ENCODE measurements around the gene HOXC4. TPM values are rescaled to one million over a fixed set of nuclear protein-coding genes. Genes with fewer than 3 reads are reported as not detected.
"Not testable (repeated sequence)": the region's sequence is repeated elsewhere in the genome, so short reads cannot be mapped to it uniquely, and the experiment has no call there.

The HOXC4 gene
- total RNA-seq, 1 donor from 2014 or later: 67.4 TPM

DNA sequence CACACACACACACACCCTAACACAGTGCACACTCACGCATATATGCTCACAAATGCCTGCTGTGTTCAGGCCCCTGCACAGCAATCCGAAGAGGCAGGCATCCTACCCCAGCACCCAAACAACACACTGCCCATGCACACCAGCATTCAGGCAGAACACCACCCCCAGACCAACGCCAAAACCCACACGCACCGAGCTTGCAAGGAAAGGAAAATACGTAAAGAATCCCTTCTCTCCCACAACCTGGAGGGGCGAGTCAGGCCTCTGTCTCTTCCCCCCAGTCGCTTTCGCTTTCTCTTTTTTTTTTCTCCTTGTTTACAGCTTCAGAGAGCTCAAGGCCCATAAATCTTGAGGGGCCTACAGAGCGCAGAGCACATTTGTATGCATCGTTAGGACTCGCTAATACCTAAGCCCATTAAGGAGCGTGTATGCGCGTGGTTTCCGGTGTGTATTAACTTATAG lies 27.4 kb downstream of the HOXC4 start:
- H3K27me3 Mint-ChIP-seq (ENCODE audit: low read depth); H3K36me3 Mint-ChIP-seq; H3K9me3 Mint-ChIP-seq: not testable (repeated sequence)
- H3K4me3 Mint-ChIP-seq: peak overlapping the region; percentile 73
- H3K4me1 Mint-ChIP-seq: peaks cover 80% of the 10 kb centered on the region
- H3K27ac Mint-ChIP-seq: peak overlapping the region; percentile 99
- peak in 1 of 2 experiments; percentile 62 for DNase-seq (ENCODE audit: low spot score in 2 of 2, unreplicated experiment in 2 of 2)

DNA sequence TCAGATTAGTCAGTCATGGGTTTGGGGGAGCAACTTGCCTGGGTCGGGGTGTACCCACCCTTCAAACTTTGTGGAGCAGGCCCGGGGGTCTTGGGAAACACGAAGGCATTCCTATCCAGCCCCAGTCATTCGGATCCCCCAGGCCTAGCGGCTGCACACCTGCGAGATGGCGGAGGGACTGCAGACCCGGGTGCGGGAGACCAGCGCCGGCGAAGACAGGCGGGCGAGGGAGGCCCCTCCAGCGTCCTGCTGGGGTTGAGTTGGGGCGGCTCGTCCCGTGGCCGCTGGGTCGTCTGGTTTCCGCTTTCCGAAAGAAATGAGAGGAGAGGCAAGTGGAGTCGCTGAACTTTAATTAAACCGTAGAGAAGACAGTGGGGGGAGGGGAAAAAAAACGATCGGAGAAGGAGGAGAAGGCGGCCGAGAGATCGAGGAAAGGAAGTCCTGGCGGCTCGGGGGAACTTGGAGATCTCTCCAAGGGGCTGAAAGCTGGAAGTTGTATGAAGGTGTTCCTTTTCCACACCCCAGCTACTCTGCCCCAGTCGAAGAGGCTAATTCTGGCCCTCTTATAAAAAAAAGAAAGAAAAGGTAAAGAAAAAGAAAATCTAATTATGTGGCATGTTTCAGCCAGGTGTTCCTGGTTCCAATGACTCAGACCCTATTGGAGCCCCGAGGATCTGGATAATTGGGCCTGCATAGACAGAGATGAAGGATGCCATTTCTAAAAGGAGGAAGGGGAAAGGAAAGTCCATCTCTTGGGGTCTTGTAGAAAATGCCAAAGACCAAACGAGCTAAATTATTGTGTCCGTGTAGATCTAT lies 28.2 kb downstream of the HOXC4 start:
- Mint-ChIP-seq H3K27ac (peak overlapping the region; percentile 99), H3K4me3 (peak overlapping the region; percentile 73), H3K4me1 (peaks cover 82% of the 10 kb centered on the region)
- peak in 1 of 2 experiments; percentile 63 for DNase-seq (ENCODE audit: low spot score in 2 of 2, unreplicated experiment in 2 of 2)
- not testable (repeated sequence) for H3K9me3 Mint-ChIP-seq; H3K27me3 Mint-ChIP-seq (ENCODE audit: low read depth); H3K36me3 Mint-ChIP-seq

DNA sequence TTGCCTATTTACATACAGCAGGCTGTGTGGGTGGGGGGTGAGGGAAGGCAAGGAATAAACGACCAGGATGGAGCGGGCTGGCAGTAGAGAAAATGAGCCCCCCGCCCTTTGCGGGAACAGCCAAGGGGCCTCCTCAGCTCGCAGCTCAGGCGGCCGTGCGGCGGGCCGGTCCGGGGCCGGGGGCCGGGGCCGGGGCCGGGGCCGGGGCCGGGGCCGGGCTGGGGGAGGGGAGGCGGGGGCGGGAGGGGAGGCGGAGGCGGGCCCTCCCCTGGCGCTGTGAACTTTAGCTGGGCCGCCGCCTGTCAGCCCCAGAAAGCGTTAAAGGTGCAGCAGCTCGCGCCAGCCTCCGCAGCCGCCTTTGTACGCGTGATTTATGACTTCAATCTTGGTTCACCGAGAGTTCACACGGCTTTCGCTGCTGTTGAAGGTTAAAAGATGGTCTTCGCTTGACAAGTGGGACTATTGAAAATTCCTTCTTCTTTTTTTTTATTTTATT lies 28.8 kb downstream of the HOXC4 start:
- Mint-ChIP-seq H3K4me3 (peak overlapping the region; percentile 73), H3K9me3 (no peaks in the 10 kb centered on the region), H3K27me3 (ENCODE audit: low read depth) (no peaks in the 10 kb centered on the region), H3K27ac (peak overlapping the region; percentile 99), H3K4me1 (peaks cover 80% of the 10 kb centered on the region), H3K36me3 (no peaks in the 10 kb centered on the region)
- TF ChIP-seq, protein P1, sequence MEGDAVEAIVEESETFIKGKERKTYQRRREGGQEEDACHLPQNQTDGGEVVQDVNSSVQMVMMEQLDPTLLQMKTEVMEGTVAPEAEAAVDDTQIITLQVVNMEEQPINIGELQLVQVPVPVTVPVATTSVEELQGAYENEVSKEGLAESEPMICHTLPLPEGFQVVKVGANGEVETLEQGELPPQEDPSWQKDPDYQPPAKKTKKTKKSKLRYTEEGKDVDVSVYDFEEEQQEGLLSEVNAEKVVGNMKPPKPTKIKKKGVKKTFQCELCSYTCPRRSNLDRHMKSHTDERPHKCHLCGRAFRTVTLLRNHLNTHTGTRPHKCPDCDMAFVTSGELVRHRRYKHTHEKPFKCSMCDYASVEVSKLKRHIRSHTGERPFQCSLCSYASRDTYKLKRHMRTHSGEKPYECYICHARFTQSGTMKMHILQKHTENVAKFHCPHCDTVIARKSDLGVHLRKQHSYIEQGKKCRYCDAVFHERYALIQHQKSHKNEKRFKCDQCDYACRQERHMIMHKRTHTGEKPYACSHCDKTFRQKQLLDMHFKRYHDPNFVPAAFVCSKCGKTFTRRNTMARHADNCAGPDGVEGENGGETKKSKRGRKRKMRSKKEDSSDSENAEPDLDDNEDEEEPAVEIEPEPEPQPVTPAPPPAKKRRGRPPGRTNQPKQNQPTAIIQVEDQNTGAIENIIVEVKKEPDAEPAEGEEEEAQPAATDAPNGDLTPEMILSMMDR (IDR thresholded peaks at IDR 0.05; ENCODE audit: unreplicated experiment): no peak
- peak; percentile 45 to 78 for DNase-seq (ENCODE audit: low spot score in 2 of 2, unreplicated experiment in 2 of 2)

DNA sequence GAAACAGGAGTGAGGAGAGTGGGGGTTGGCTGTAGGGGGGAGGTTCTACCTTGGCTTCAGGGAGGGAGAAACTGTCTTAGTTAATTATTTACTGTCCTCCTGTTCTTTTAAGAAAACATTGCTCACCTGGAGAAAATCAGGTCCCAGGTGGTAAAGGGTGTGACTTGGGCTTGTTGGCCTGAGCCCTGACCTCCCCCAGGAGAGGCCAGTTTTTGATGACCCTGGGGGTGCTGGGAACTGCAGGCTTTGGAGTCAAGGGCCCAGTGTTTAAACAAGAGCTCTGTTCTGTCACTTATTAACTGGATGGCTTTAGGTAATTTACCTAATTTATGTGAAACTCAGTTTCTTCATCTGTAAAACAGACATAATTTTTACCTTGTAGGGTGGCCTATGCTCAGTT lies 34.4 kb downstream of the HOXC4 start:
- H3K36me3 Mint-ChIP-seq; H3K4me3 Mint-ChIP-seq; DNase-seq (ENCODE audit: low spot score in 2 of 2, unreplicated experiment in 2 of 2); H3K9me3 Mint-ChIP-seq; H3K27me3 Mint-ChIP-seq (ENCODE audit: low read depth): not testable (repeated sequence)
- Mint-ChIP-seq H3K27ac (peak overlapping the region; percentile 89), H3K4me1 (peaks cover 83% of the 10 kb centered on the region)

DNA sequence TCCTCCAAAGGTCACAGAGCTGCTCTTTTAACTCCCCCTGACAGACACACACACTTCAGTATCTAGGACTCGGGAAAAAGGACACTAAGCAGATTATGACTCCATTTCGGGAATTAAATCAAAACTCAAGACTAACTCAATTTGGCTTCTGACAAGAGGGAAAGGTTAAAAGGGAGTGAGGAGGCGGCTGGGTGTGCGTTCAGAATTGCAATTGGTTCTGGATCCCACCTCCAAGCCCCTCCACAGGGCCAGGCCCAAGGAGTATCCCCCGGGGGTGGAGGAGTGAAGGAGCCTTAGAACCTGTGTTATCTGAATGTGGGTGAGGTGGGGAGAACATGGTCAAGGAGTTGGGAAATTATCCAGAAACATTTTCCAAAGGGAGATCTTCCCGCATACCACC lies 35.8 kb downstream of the HOXC4 start:
- H3K27me3 Mint-ChIP-seq (ENCODE audit: low read depth); H3K9me3 Mint-ChIP-seq; DNase-seq (ENCODE audit: low spot score in 2 of 2, unreplicated experiment in 2 of 2); H3K36me3 Mint-ChIP-seq: not testable (repeated sequence)
- H3K27ac Mint-ChIP-seq: peak overlapping the region; percentile 89
- peak overlapping the region; percentile 2 for H3K4me3 Mint-ChIP-seq
- H3K4me1 Mint-ChIP-seq: peaks cover 81% of the 10 kb centered on the region

- not testable (repeated sequence) for H3K9me3 Mint-ChIP-seq; H3K36me3 Mint-ChIP-seq; H3K27me3 Mint-ChIP-seq (ENCODE audit: low read depth)
- peak; percentile 63 to 78 for DNase-seq (ENCODE audit: low spot score in 2 of 2, unreplicated experiment in 2 of 2)
- H3K27ac Mint-ChIP-seq: peak overlapping the region; percentile 89
- H3K4me3 Mint-ChIP-seq: peak overlapping the region; percentile 63
- peaks cover 76% of the 10 kb centered on the region for H3K4me1 Mint-ChIP-seq
Observed at GRCh38 chr12:54090312-54090711, 36.7 kb downstream of the HOXC4 start.

DNA sequence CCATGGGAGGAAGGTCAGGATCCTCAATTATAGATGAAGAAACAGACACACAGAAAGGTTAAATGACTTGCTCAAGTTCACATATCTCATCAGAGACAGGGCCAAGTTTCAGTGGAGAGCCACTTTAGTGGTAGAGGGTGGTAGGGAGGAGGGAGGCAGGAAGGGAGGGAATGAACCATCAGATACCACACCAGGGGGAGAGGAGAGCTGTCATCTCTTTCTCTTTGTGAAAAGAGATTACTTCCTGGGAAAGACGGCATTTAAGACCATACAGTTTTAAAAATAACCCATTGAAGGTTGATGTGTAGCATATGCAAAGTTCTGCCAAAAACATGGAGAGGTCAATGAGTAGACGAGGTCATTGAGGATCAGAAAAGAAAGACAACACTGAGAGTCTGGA lies 39.3 kb downstream of the HOXC4 start:
- H3K9me3 Mint-ChIP-seq; DNase-seq (ENCODE audit: low spot score in 2 of 2, unreplicated experiment in 2 of 2); H3K4me3 Mint-ChIP-seq; H3K27me3 Mint-ChIP-seq (ENCODE audit: low read depth); H3K27ac Mint-ChIP-seq; H3K36me3 Mint-ChIP-seq: not testable (repeated sequence)
- peaks cover 68% of the 10 kb centered on the region for H3K4me1 Mint-ChIP-seq

- not testable (repeated sequence) for H3K27me3 Mint-ChIP-seq (ENCODE audit: low read depth); H3K36me3 Mint-ChIP-seq; DNase-seq (ENCODE audit: low spot score in 2 of 2, unreplicated experiment in 2 of 2); H3K9me3 Mint-ChIP-seq; H3K4me3 Mint-ChIP-seq
- H3K27ac Mint-ChIP-seq: peak overlapping the region; percentile 3
- peaks cover 50% of the 10 kb centered on the region for H3K4me1 Mint-ChIP-seq
Observed at GRCh38 chr12:54095928-54096327, 42.3 kb downstream of the HOXC4 start.

DNA sequence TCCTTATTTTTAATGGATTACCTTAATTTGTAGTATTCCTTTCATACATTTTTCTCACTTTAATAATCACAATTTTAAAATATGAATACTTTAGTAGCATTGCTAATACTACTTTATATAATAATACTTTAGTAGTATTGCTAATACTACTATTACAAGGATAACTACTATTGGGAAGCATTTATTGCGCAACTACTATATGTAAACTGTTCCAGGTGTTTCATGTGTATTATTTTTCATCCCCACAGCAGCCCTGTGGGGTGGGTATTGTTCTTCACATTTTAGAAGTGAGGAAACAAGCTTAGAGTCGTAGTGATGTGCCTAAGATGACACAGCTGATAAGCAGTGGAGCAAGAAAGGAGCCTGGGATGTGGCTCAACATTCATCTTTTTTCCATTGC lies 45.0 kb downstream of the HOXC4 start:
- H3K36me3 Mint-ChIP-seq; H3K27me3 Mint-ChIP-seq (ENCODE audit: low read depth); H3K27ac Mint-ChIP-seq; DNase-seq (ENCODE audit: low spot score in 2 of 2, unreplicated experiment in 2 of 2); H3K9me3 Mint-ChIP-seq; H3K4me3 Mint-ChIP-seq: not testable (repeated sequence)
- H3K4me1 Mint-ChIP-seq: peaks cover 41% of the 10 kb centered on the region

DNA sequence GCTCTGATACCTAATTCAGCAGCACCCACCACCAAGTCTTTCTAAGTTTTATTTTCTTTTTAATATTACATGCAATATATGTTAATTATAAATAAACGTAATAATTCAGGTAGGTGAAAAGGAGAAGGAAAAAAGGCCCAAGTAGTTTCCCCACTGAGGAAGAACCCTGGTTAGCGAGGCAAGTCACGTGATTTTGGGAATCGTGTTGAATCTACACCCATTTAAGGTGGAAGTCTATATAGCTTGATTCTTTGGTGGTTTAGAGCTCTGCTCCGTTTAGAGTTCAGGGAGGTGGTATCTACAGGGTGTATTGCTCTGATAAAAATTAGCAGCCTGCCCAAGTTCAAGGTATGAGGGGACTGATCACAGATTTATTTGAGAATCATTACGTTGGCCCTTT lies 47.0 kb downstream of the HOXC4 start:
- not testable (repeated sequence) for DNase-seq (ENCODE audit: low spot score in 2 of 2, unreplicated experiment in 2 of 2); H3K9me3 Mint-ChIP-seq; H3K36me3 Mint-ChIP-seq; H3K4me3 Mint-ChIP-seq; H3K27me3 Mint-ChIP-seq (ENCODE audit: low read depth); H3K27ac Mint-ChIP-seq
- peaks cover 41% of the 10 kb centered on the region for H3K4me1 Mint-ChIP-seq

DNA sequence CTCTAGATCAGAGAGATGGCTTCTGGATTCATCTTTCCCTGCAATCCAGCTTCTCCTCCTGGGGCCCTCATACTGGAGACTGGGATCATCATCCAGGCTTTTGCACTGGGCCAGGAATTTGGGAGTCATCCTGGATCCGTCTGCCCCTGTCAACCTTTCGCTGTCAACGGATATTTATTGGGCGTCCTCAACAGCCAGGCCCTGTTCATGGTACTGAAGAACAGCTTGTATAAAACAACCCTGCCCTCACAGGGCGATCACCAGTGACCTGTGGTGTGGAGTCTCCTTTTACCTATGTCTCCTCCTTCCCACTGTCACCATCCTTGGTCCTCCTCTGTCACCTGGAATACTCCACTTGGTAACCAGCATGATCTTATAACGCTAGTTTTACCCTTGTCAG lies 48.6 kb downstream of the HOXC4 start:
- DNase-seq (ENCODE audit: low spot score in 2 of 2, unreplicated experiment in 2 of 2); H3K27ac Mint-ChIP-seq; H3K9me3 Mint-ChIP-seq; H3K4me3 Mint-ChIP-seq; H3K36me3 Mint-ChIP-seq: not testable (repeated sequence)
- H3K27me3 Mint-ChIP-seq (ENCODE audit: low read depth): peaks cover 18% of the 10 kb centered on the region
- peaks cover 44% of the 10 kb centered on the region for H3K4me1 Mint-ChIP-seq

DNA sequence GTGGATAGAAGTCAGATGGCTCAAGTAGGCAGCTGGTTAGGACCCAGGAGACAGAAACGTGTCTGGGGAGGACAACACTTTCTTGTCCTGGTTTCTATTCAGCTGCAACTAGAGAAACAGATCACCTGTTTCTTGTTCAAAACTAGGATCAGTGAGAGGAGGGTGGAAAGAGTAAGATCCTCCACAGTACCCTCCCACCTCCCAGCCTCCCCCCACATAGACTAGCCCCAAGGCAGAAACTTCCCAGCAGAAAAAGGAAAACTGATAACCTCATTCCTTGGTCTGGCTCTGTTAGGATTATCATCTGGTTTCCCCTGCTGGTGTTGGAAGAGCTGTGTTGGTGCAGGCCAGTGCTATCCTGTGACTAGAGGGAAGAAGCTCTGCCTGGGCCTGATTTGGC lies 50.2 kb downstream of the HOXC4 start:
- Mint-ChIP-seq H3K4me1 (peaks cover 41% of the 10 kb centered on the region), H3K27me3 (ENCODE audit: low read depth) (peaks cover 30% of the 10 kb centered on the region), H3K27ac (peak overlapping the region; percentile 87)
- not testable (repeated sequence) for DNase-seq (ENCODE audit: low spot score in 2 of 2, unreplicated experiment in 2 of 2); H3K9me3 Mint-ChIP-seq; H3K36me3 Mint-ChIP-seq; H3K4me3 Mint-ChIP-seq

Measured in mesothelial cell of epicardium (in vitro differentiated cells).